Panc1 (cell line): Measurements from ENCODE around the gene OR5K4. TPM values are rescaled to one million over a fixed set of nuclear protein-coding genes. Genes with fewer than 3 reads are reported as not detected.

Source experiments
- ATAC-seq: fragments of 200-7000 bp; cut with Tn5 transposase; 2 replicates; pipeline ENCODE4 v1.9.1; 2020; ENCODE audit warnings: mild to moderate bottlenecking, moderate library complexity
- BruUV-seq: library from RNA; stranded (reverse); fragments of 400-500 nt; replicated peaks from 2 replicates; lab custom pipeline; 2021; lab: Mats Ljungman, UMichigan
- CTCF ChIA-PET: fragments of 300-600 bp; sonication (Branson Sonifier 250); formaldehyde crosslinking; loops from one replicate; lab custom pipeline; 2022; ENCODE audit warnings: antibody characterized with exemption; lab: Charles Lee
- POLR2A ChIA-PET: fragments of 300-600 bp; sonication (Branson Sonifier 250); formaldehyde crosslinking; loops from one replicate; lab custom pipeline; 2022; ENCODE audit warnings: antibody characterized with exemption; lab: Charles Lee
- DNase-seq: peaks from one replicate; pipeline ENCODE4 v3.0.0-alpha.2; 2010; ENCODE audit warnings: low read depth, low spot score
- H3K27ac ChIP-seq: 2 replicates; pipeline ENCODE4 v1.5.1; 2011; ENCODE audit warnings: mild to moderate bottlenecking, low read length, inconsistent platforms
- H3K27me3 ChIP-seq: fragments of 200-500 bp; sonication (Bioruptor generic); 2 replicates; pipeline ENCODE4 v1.6.0; 2014; ENCODE audit warnings: low read length, inconsistent platforms; ENCODE audit not compliant: control insufficient read depth, insufficient read depth
- H3K36me3 ChIP-seq: fragments of 200-500 bp; sonication (Bioruptor generic); 2 replicates; pipeline ENCODE4 v1.5.1; 2014; ENCODE audit warnings: inconsistent platforms, mild to moderate bottlenecking, low read length, moderate library complexity; ENCODE audit not compliant: control insufficient read depth, insufficient read depth
- H3K4me1 ChIP-seq: 2 replicates; pipeline ENCODE4 v1.5.1; 2011; ENCODE audit warnings: inconsistent platforms, mild to moderate bottlenecking, low read length, moderate library complexity; ENCODE audit not compliant: control insufficient read depth, insufficient read depth
- H3K4me3 ChIP-seq, 2 experiments: 2 replicates each; pipeline ENCODE4 v1.5.1; 2011 to 2012; ENCODE audit warnings: low read depth in 2 of 2, low read length in 2 of 2, mild to moderate bottlenecking in 2 of 2, inconsistent platforms in 1 of 2, moderate library complexity in 1 of 2
- H3K9me3 ChIP-seq: fragments of 200-500 bp; sonication (Bioruptor generic); 2 replicates; pipeline ENCODE4 v1.5.1; 2014; ENCODE audit warnings: low read depth, mild to moderate bottlenecking, inconsistent platforms, low read length, moderate library complexity; ENCODE audit not compliant: control insufficient read depth, insufficient read depth
- CTCF ChIP-seq: fragments of 450-650 bp; IDR thresholded peaks from 2 replicates; pipeline ENCODE4 v1.5.1; 2017; ENCODE audit warnings: mild to moderate bottlenecking
- POLR2AphosphoS5 ChIP-seq: IDR thresholded peaks from 2 replicates; pipeline ENCODE4 v1.6.1; 2012; ENCODE audit warnings: mild to moderate bottlenecking, low read depth, low read length, moderate library complexity
- REST ChIP-seq, 2 experiments: IDR thresholded peaks; 2 replicates each; pipeline ENCODE4 v1.6.1; 2011 to 2012; ENCODE audit warnings: low read depth in 2 of 2, control low read depth in 1 of 2, low read length in 1 of 2, mild to moderate bottlenecking in 1 of 2, moderate library complexity in 1 of 2; ENCODE audit not compliant: insufficient read depth in 1 of 2
- SIN3A ChIP-seq: IDR thresholded peaks from 2 replicates; pipeline ENCODE4 v1.6.1; 2012; ENCODE audit warnings: low read depth, mild to moderate bottlenecking, low read length, moderate library complexity, borderline replicate concordance; ENCODE audit not compliant: insufficient read depth
- TCF7L2 ChIP-seq: IDR thresholded peaks from 2 replicates; pipeline ENCODE4 v1.6.1; 2011; ENCODE audit warnings: mild to moderate bottlenecking, low read depth, low read length, inconsistent platforms
- in situ Hi-C: cut with HindIII; loops from 2 replicates; pipeline ENCODE4 v1.10.0; 2016; ENCODE audit warnings: low sequenced_read_pairs, low pct_unique_long_range_greater_than_20kb
- intact Hi-C: fragments of 100-400 bp; cut with micrococcal nuclease; formaldehyde crosslinking; loops from one replicate; pipeline ENCODE4 v1.10.0; 2022; ENCODE audit not compliant: unreplicated experiment
- total RNA-seq: library from RNA; stranded (reverse); gene quantifications from one replicate; pipeline ENCODE4 v1.2.1, GENCODE V29; 2021; ENCODE audit not compliant: unreplicated experiment

The OR5K4 gene
- total RNA-seq, 1 experiment from 2014 or later: not detected

- in situ Hi-C loops (no loop called here), intact Hi-C loops (no loop called here)
- no peak for ATAC-seq
- Histone ChIP-seq H3K4me3 (no peak overlapping the region), H3K36me3 (no peaks in the 10 kb centered on the region), H3K9me3 (no peaks in the 10 kb centered on the region; the same call in 1 of the 2 replicates), H3K27me3 (no peaks in the 10 kb centered on the region), H3K4me1 (no peaks in the 10 kb centered on the region), H3K27ac (no peak overlapping the region)
- CTCF ChIA-PET: no interaction called here
- BruUV-seq: no TSS peak
- no peak for DNase-seq
- no peak for TF ChIP-seq POLR2AphosphoS5
- no peak for TF ChIP-seq SIN3A
- TF ChIP-seq TCF7L2: no peak
- no peak for TF ChIP-seq CTCF
- TF ChIP-seq REST (IDR thresholded peaks at IDR 0.05; ENCODE audit: insufficient read depth in 1 of 2, low read depth in 2 of 2, low read length in 1 of 2): no peak
- POLR2A ChIA-PET: no interaction called here
Observed at GRCh38 chr3:98359993-98360675, 6.5 kb downstream of the OR5K4 start.

GRCh38 chr3:98360681-98361080 lies 7.0 kb downstream of the OR5K4 start:
- H3K4me1 ChIP-seq: no peaks in the 10 kb centered on the region
- no TSS peak for BruUV-seq
- ChIA-PET POLR2A (no interaction called here), CTCF (no interaction called here)
- in situ Hi-C loops: no loop called here
- no peak overlapping the region for H3K4me3 ChIP-seq
- H3K36me3 ChIP-seq: no peaks in the 10 kb centered on the region
- H3K27ac ChIP-seq: no peak overlapping the region
- DNase-seq (no peak), ATAC-seq (no peak)
- no peak for TF ChIP-seq TCF7L2
- TF ChIP-seq CTCF: no peak
- TF ChIP-seq SIN3A: no peak
- no peak for TF ChIP-seq REST (IDR thresholded peaks at IDR 0.05; ENCODE audit: insufficient read depth in 1 of 2, low read depth in 2 of 2, low read length in 1 of 2)
- no peak for TF ChIP-seq POLR2AphosphoS5
- intact Hi-C loops: no loop called here
- no peaks in the 10 kb centered on the region; the same call in 1 of the 2 replicates for H3K9me3 ChIP-seq
- no peaks in the 10 kb centered on the region for H3K27me3 ChIP-seq
